HepG2 (cell line): ENCODE data around the gene NCOR2. TPM values are rescaled to one million over a fixed set of nuclear protein-coding genes. Genes with fewer than 3 reads are reported as not detected.

Experiments used
- ATAC-seq: fragments of 200-7000 bp; cut with Tn5 transposase; 3 replicates; pipeline ENCODE4 v1.9.1; 2020; ENCODE audit warnings: mild to moderate bottlenecking, moderate library complexity
- BruUV-seq: library from RNA; stranded (reverse); fragments of 400-500 nt; replicated peaks from 2 replicates; lab custom pipeline; 2021; lab: Mats Ljungman, UMichigan
- CTCF ChIA-PET: fragments of 300-600 bp; formaldehyde crosslinking; extraction: SDS; loops from one replicate; lab custom pipeline; 2021; ENCODE audit warnings: low total read pairs, inconsistent platforms, low intra/inter-chr PET ratio; lab: Yijun Ruan, JAX
- POLR2A ChIA-PET: fragments of 350-600 bp; sonication (Branson Sonifier 250); formaldehyde crosslinking; loops from one replicate; lab custom pipeline; 2020; ENCODE audit warnings: antibody characterized with exemption, inconsistent platforms; lab: Yijun Ruan, JAX
- DNase-seq: peaks from one replicate; pipeline ENCODE4 v3.0.0-alpha.2; 2015; ENCODE audit warnings: low spot score
- FAIRE-seq: peaks from 3 replicates; lab custom pipeline; 2011; peaks lifted over from hg19 to GRCh38; lab: Jason Lieb, UNC
- H2AFZ ChIP-seq: one replicate; pipeline ENCODE4 v1.6.1; 2011; ENCODE audit warnings: low read length, inconsistent platforms
- H3K27ac ChIP-seq: fragments of 300-600 bp; 3 replicates; pipeline ENCODE4 v1.8.0; 2011; ENCODE audit warnings: mixed run types, mild to moderate bottlenecking, mixed read lengths, low read length, inconsistent platforms; ENCODE audit not compliant: insufficient read depth; ENCODE audit errors: extremely low read length
- H3K27me3 ChIP-seq, 2 experiments: fragments of 200-600 bp in 1 of 2; 2 replicates in 1 of 2; 3 replicates in 1 of 2; pipeline versions ENCODE4 v1.6.0 to v1.8.0; 2011; ENCODE audit warnings: low read length in 2 of 2, mild to moderate bottlenecking in 2 of 2, moderate library complexity in 2 of 2, inconsistent platforms in 1 of 2; ENCODE audit not compliant: insufficient read depth in 2 of 2, control insufficient read depth in 1 of 2
- H3K36me3 ChIP-seq, 2 experiments: fragments of 200-600 bp in 1 of 2; replicated peaks in 1 of 2; 2 replicates in 1 of 2; 3 replicates in 1 of 2; pipeline versions ENCODE4 v1.5.1 to v1.8.0; 2011; ENCODE audit warnings: low read length in 2 of 2, inconsistent platforms in 1 of 2; ENCODE audit not compliant: insufficient read depth in 2 of 2, control insufficient read depth in 1 of 2
- H3K4me1 ChIP-seq: 2 replicates; pipeline ENCODE4 v1.5.1; 2012; ENCODE audit warnings: low read length, inconsistent platforms; ENCODE audit not compliant: insufficient read depth
- H3K4me2 ChIP-seq: 2 replicates; pipeline ENCODE4 v1.6.0; 2011; ENCODE audit warnings: low read depth, low read length, inconsistent platforms
- H3K4me3 ChIP-seq, 3 experiments: fragments of 200-600 bp in 1 of 3; sonication (generic), shearing (Covaris generic) in 1 of 3; replicated peaks in 1 of 3; 2 replicates each; pipeline ENCODE4 v1.5.1; 2011 to 2016; ENCODE audit warnings: low read length in 3 of 3, inconsistent platforms in 2 of 3, low read depth in 2 of 3, mild to moderate bottlenecking in 2 of 3, control low read depth in 1 of 3, mixed read lengths in 1 of 3; ENCODE audit not compliant: insufficient read depth in 1 of 3
- H3K79me2 ChIP-seq: one replicate; pipeline ENCODE4 v1.6.1; 2011; ENCODE audit warnings: low read length, inconsistent platforms; ENCODE audit not compliant: insufficient read depth
- H3K9ac ChIP-seq: 2 replicates; pipeline ENCODE4 v1.6.0; 2011; ENCODE audit warnings: mild to moderate bottlenecking, low read depth, low read length, inconsistent platforms; ENCODE audit not compliant: insufficient read depth
- H3K9me3 ChIP-seq: 2 replicates; pipeline ENCODE4 v1.5.1; 2012; ENCODE audit warnings: mild to moderate bottlenecking, low read length
- H4K20me1 ChIP-seq: 2 replicates; pipeline ENCODE4 v1.6.0; 2011; ENCODE audit warnings: inconsistent platforms, mild to moderate bottlenecking, low read length, moderate library complexity; ENCODE audit not compliant: insufficient read depth
- DMAP1 ChIP-seq: IDR thresholded peaks from 2 replicates; pipeline ENCODE4 v1.6.1; 2016
- DZIP1 ChIP-seq: sonication (generic); formaldehyde crosslinking; IDR thresholded peaks from 2 replicates; pipeline ENCODE4 v1.5.0; 2020; ENCODE audit warnings: mild to moderate bottlenecking, missing genetic modification reagents
- NFATC3 ChIP-seq: sonication (generic); formaldehyde crosslinking; IDR thresholded peaks from 2 replicates; pipeline ENCODE4 v1.5.1; 2020; ENCODE audit warnings: mild to moderate bottlenecking, missing genetic modification reagents
- NR2C2 ChIP-seq: sonication (generic); formaldehyde crosslinking; IDR thresholded peaks from 2 replicates; pipeline ENCODE4 v1.4.0; 2020; ENCODE audit warnings: missing genetic modification reagents, mild to moderate bottlenecking, moderate library complexity, borderline replicate concordance
- RFX1 ChIP-seq: fragments of 450-650 bp; IDR thresholded peaks from 2 replicates; pipeline ENCODE4 v1.6.1; 2017
- ZNF160 ChIP-seq: sonication (generic); formaldehyde crosslinking; IDR thresholded peaks from 2 replicates; pipeline ENCODE4 v1.8.0; 2022; ENCODE audit warnings: mild to moderate bottlenecking, inconsistent platforms, missing genetic modification reagents
- WGBS: methylation state at CpG from one replicate; pipeline ENCODE4 v1.1.6; 2017; ENCODE audit warnings: low lambda C conversion rate; 5-methylcytosine and 5-hydroxymethylcytosine counted together
- in situ Hi-C: cut with HindIII; loops from 2 replicates; pipeline ENCODE4 v1.10.0; 2017; ENCODE audit warnings: low pct_unique_long_range_greater_than_20kb; ENCODE audit not compliant: extremely low pct_ligation_motif_present
- intact Hi-C: fragments of 100-400 bp; cut with micrococcal nuclease; formaldehyde crosslinking; loops from one replicate; pipeline ENCODE4 v1.10.0; 2022; ENCODE audit not compliant: unreplicated experiment
- polyA plus RNA-seq, 8 experiments: library from polyadenylated mRNA; depleted of rRNA in 3 of 8; stranded (reverse) in 7 of 8; unstranded in 1 of 8; fragments of >200 nt; fragmentation: Illumina TruSeq in 4 of 8; extraction: Trizol in 4 of 8; gene quantifications; 2 replicates each; pipeline versions ENCODE4 v1.2.1 to v1.2.3, GENCODE V29; 2011 to 2016; ENCODE audit warnings: low read depth in 4 of 8, missing spikeins in 1 of 8, mixed read lengths in 1 of 8; ENCODE audit not compliant: insufficient read depth in 1 of 8
- total RNA-seq, 5 experiments: library from RNA; depleted of rRNA; stranded (reverse); fragments of >200 nt; fragmentation: Illumina TruSeq; extraction: Trizol; gene quantifications; 2 replicates each; pipeline ENCODE4 v1.2.3, GENCODE V29; 2016; ENCODE audit warnings: low read depth in 1 of 5

NCOR2 gene
- total and polyA plus RNA-seq, 2 of the 13 experiments (the other 11 are each of a cell fraction or from before 2014, with no cell fraction given) = 4.5 to 5.7 TPM

- Histone ChIP-seq H3K9me3 (no peaks in the 10 kb centered on the region), H2AFZ (no peak overlapping the region), H3K27ac (no peak overlapping the region), H3K4me1 (peaks cover 23% of the 10 kb centered on the region), H3K4me2 (no peak overlapping the region), H3K79me2 (peaks cover 13% of the 10 kb centered on the region), H3K9ac (no peak overlapping the region), H3K27me3 (no peaks in the 10 kb centered on the region), H3K4me3 (no peak overlapping the region), H4K20me1 (peaks cover 25% of the 10 kb centered on the region; the same call in 1 of the 2 replicates), H3K36me3 (peaks cover 0 to 1% of the 10 kb centered on the region in 2 experiments; a peak in 3 of 5 replicates)
- ChIA-PET CTCF (no interaction called here), POLR2A (no interaction called here)
- TF ChIP-seq DMAP1 (CRISPR knock-in tag) (peak; percentile 71; the same call in 1 of the 2 replicates), DZIP1 (CRISPR knock-in tag) (no peak), NR2C2 (CRISPR knock-in tag) (no peak)
- no TSS peak for BruUV-seq
- WGBS = 98% methylated on average over 17 of the region's 37 CpGs
- FAIRE-seq (no peak), ATAC-seq (no peak), DNase-seq (no peak)
- in situ Hi-C loops (no loop called here), intact Hi-C loops (no loop called here)
These were observed 23.7 kb downstream of the NCOR2 start for GRCh38 chr12:124543590-124544310.

- Histone ChIP-seq H4K20me1 (peaks cover 28% of the 10 kb centered on the region; the same call in 1 of the 2 replicates), H3K27me3 (no peaks in the 10 kb centered on the region), H3K4me2 (no peak overlapping the region), H3K36me3 (peaks cover 0 to 1% of the 10 kb centered on the region in 2 experiments; a peak in 3 of 5 replicates), H3K4me3 (no peak overlapping the region), H3K9me3 (no peaks in the 10 kb centered on the region), H2AFZ (no peak overlapping the region), H3K79me2 (peaks cover 13% of the 10 kb centered on the region), H3K4me1 (peaks cover 30% of the 10 kb centered on the region), H3K27ac (no peak overlapping the region), H3K9ac (no peak overlapping the region)
- CTCF ChIA-PET = no interaction called here
- ATAC-seq = peak; percentile 7; the same call in 1 of the 3 replicates
- intact Hi-C loops = no loop called here
- BruUV-seq = no TSS peak
- WGBS = 77% methylated on average over 8 of the region's 20 CpGs
- no peak for FAIRE-seq
- POLR2A ChIA-PET = no interaction called here
- TF ChIP-seq RFX1 (peak; percentile 24; the same call in 1 of the 2 replicates), NFATC3 (CRISPR knock-in tag) (no peak), ZNF160 (no peak)
- in situ Hi-C loops = no loop called here
- DNase-seq = no peak
These were observed 24.3 kb downstream of the NCOR2 start for GRCh38 chr12:124543052-124543589.
